K562 (cell line): ENCODE results near the gene TLCD1. TPM values are rescaled to one million over a fixed set of nuclear protein-coding genes. Genes with fewer than 3 reads are reported as not detected.

Source experiments
- CBFA2T3 ChIP-seq: fragments of 450-650 bp; IDR thresholded peaks from 2 replicates; pipeline ENCODE4 v1.6.1; 2017
- CHD4 ChIP-seq: fragments of 200-600 bp; sonication (generic); IDR thresholded peaks from 3 replicates; pipeline ENCODE4 v1.6.1; 2012; ENCODE audit warnings: low read depth, mild to moderate bottlenecking, mixed read lengths, low read length, inconsistent platforms; ENCODE audit not compliant: insufficient read depth, insufficient replicate concordance, poor library complexity, severe bottlenecking
- DLX4 ChIP-seq: fragments of 250-450 bp; sonication (Bioruptor Pico); IDR thresholded peaks from 2 replicates; pipeline ENCODE4 v1.6.1; 2021; ENCODE audit warnings: mild to moderate bottlenecking
- ELF4 ChIP-seq: fragments of 450-650 bp; formaldehyde crosslinking; IDR thresholded peaks from 2 replicates; pipeline ENCODE4 v1.4.0; 2022; ENCODE audit warnings: missing genetic modification characterization
- ESRRA ChIP-seq: fragments of 450-650 bp; IDR thresholded peaks from 2 replicates; pipeline ENCODE4 v1.6.1; 2014; ENCODE audit warnings: low read depth, mild to moderate bottlenecking, moderate library complexity, borderline replicate concordance
- HINFP ChIP-seq: fragments of 450-650 bp; conservative IDR thresholded peaks from 2 replicates; pipeline ENCODE4 v1.6.1; 2016; ENCODE audit warnings: missing genetic modification characterization, low read depth, mild to moderate bottlenecking, control low read depth, missing compliant biosample characterization
- HMG20B ChIP-seq: fragments of 250-450 bp; sonication (Bioruptor Pico); IDR thresholded peaks from 2 replicates; pipeline ENCODE4 v1.5.0; 2021; ENCODE audit warnings: mild to moderate bottlenecking
- MAFF ChIP-seq: IDR thresholded peaks from 2 replicates; pipeline ENCODE4 v1.6.1; 2012; ENCODE audit warnings: low read length, improper control_type of control experiment
- NBN ChIP-seq: fragments of 450-650 bp; IDR thresholded peaks from 2 replicates; pipeline ENCODE4 v1.6.1; 2016; ENCODE audit warnings: low read depth, mild to moderate bottlenecking
- NCOA4 ChIP-seq: fragments of 450-650 bp; IDR thresholded peaks from 2 replicates; pipeline ENCODE4 v1.6.1; 2018; ENCODE audit warnings: mild to moderate bottlenecking; ENCODE audit not compliant: partially characterized antibody
- NFIC ChIP-seq: fragments of 450-650 bp; IDR thresholded peaks from 2 replicates; pipeline ENCODE4 v1.6.1; 2017; ENCODE audit warnings: mild to moderate bottlenecking, inconsistent platforms
- POLR2H ChIP-seq: IDR thresholded peaks from 2 replicates; pipeline ENCODE4 v1.6.1; 2016; ENCODE audit warnings: missing genetic modification characterization, low read depth, mild to moderate bottlenecking, control low read depth, missing compliant biosample characterization, moderate library complexity
- RB1 ChIP-seq: fragments of 450-650 bp; IDR thresholded peaks from 2 replicates; pipeline ENCODE4 v1.6.1; 2017; ENCODE audit warnings: low read depth, mild to moderate bottlenecking
- RBM15 ChIP-seq: fragments of 200-400 bp; formaldehyde crosslinking; IDR thresholded peaks from 2 replicates; pipeline ENCODE4 v1.6.1; 2018; ENCODE audit warnings: mild to moderate bottlenecking, low read length, moderate library complexity; ENCODE audit not compliant: insufficient read depth
- TFAM ChIP-seq: fragments of 250-450 bp; sonication (Bioruptor Pico); conservative IDR thresholded peaks from 2 replicates; pipeline ENCODE4 v1.5.0; 2021; ENCODE audit warnings: mild to moderate bottlenecking, moderate library complexity
- UBTF ChIP-seq, 2 experiments: IDR thresholded peaks; 2 replicates each; pipeline ENCODE4 v1.6.1; 2012; ENCODE audit warnings: improper control_type of control experiment in 2 of 2, low read depth in 2 of 2, low read length in 2 of 2, borderline replicate concordance in 1 of 2
- ZNF407 ChIP-seq: fragments of 450-650 bp; IDR thresholded peaks from 2 replicates; pipeline ENCODE4 v1.6.1; 2016; ENCODE audit warnings: low read depth
- polyA plus RNA-seq, 8 experiments: library from polyadenylated mRNA; depleted of rRNA in 4 of 8; stranded (reverse) in 5 of 8; unstranded in 3 of 8; fragments of >200 nt; fragmentation: Nextera tagmentation in 2 of 8; fragmentation: Illumina TruSeq in 1 of 8; extraction: Ambion mirVana in 2 of 8; extraction: Trizol in 1 of 8; gene quantifications; 2 replicates each; pipeline versions ENCODE4 v1.2.1 to v1.2.3, GENCODE V29; 2011 to 2014; ENCODE audit warnings: inconsistent platforms in 1 of 8, missing spikeins in 1 of 8
- total RNA-seq, 7 experiments: library from RNA; depleted of rRNA in 6 of 7; stranded (reverse); fragments of >200 nt in 6 of 7; fragmentation: Illumina TruSeq in 2 of 7; extraction: Trizol in 2 of 7; gene quantifications; 2 replicates each; pipeline versions ENCODE4 v1.2.1 to v1.2.3, GENCODE V29; 2011 to 2021; ENCODE audit warnings: low replicate concordance in 1 of 7

The TLCD1 gene
- total and polyA plus RNA-seq, 9 of the 15 experiments (the other 6 are each of a cell fraction or from before 2014, with no cell fraction given) = 6.8 to 37.7 (median 21.7) TPM

- no peak for TF ChIP-seq ZNF407
- TF ChIP-seq NBN = no peak; the same call in 1 of the 2 replicates
- no peak for TF ChIP-seq RBM15
- no peak for TF ChIP-seq MAFF
- no peak for TF ChIP-seq RB1
- no peak for TF ChIP-seq DLX4
- TF ChIP-seq ELF4 (CRISPR knock-in tag) = no peak
- TF ChIP-seq UBTF (IDR thresholded peaks at IDR 0.05; ENCODE audit: borderline replicate concordance in 1 of 2, low read depth in 2 of 2, low read length in 2 of 2) = no peak
- no peak for TF ChIP-seq ESRRA
- TF ChIP-seq CBFA2T3 = no peak
- no peak for TF ChIP-seq HMG20B (CRISPR knock-in tag)
- TF ChIP-seq POLR2H (tag) = no peak
- TF ChIP-seq NFIC = no peak
- no peak for TF ChIP-seq CHD4
- TF ChIP-seq HINFP (tag) = no peak
- no peak for TF ChIP-seq NCOA4
- no peak for TF ChIP-seq TFAM (CRISPR knock-in tag)
Observed at GRCh38 chr17:28725166-28725659, 820 bp downstream of the TLCD1 start (continued).
